SK-N-SH treated with all-trans-retinoic acid at 6 μM for 48 hours (cell line): ENCODE data around the gene IFNG-AS1.
A peak's percentile ranks its signal among the peaks of the same experiment; 100 is the strongest.

Experiments used
- ATAC-seq: fragments of 200-7000 bp; cut with Tn5 transposase; 3 replicates; pipeline ENCODE4 v1.9.1; 2020; ENCODE audit warnings: mild to moderate bottlenecking, moderate library complexity
- ARNTL ChIP-seq: fragments of 450-650 bp; formaldehyde crosslinking; IDR thresholded peaks from 2 replicates; pipeline ENCODE4 v1.5.0; 2020; ENCODE audit warnings: low read depth, mild to moderate bottlenecking, moderate library complexity, borderline replicate concordance
- CSDC2 ChIP-seq: fragments of 250-450 bp; sonication (Bioruptor Pico); IDR thresholded peaks from 2 replicates; pipeline ENCODE4 v1.5.0; 2020; ENCODE audit warnings: mild to moderate bottlenecking, moderate library complexity
- ESRRG ChIP-seq: fragments of 250-450 bp; sonication (Bioruptor Pico); IDR thresholded peaks from 2 replicates; pipeline ENCODE4 v1.6.1; 2021; ENCODE audit warnings: mild to moderate bottlenecking
- GLIS3 ChIP-seq: fragments of 250-450 bp; sonication (Bioruptor Pico); IDR thresholded peaks from 2 replicates; pipeline ENCODE4 v1.5.0; 2020; ENCODE audit warnings: mild to moderate bottlenecking, moderate library complexity
- ISL1 ChIP-seq: fragments of 250-450 bp; sonication (Bioruptor Pico); IDR thresholded peaks from 2 replicates; pipeline ENCODE4 v2.1.2; 2022; ENCODE audit warnings: mild to moderate bottlenecking, moderate library complexity
- OSR1 ChIP-seq: fragments of 250-450 bp; sonication (Bioruptor Pico); IDR thresholded peaks from 2 replicates; pipeline ENCODE4 v1.8.0; 2022; ENCODE audit warnings: moderate library complexity, mild to moderate bottlenecking, inconsistent platforms
- PPARA ChIP-seq: fragments of 250-450 bp; sonication (Bioruptor Pico); IDR thresholded peaks from 2 replicates; pipeline ENCODE4 v1.5.0; 2020; ENCODE audit warnings: mild to moderate bottlenecking, borderline replicate concordance
- RARB ChIP-seq: fragments of 250-450 bp; sonication (Bioruptor Pico); IDR thresholded peaks from 2 replicates; pipeline ENCODE4 v1.8.0; 2021; ENCODE audit warnings: mild to moderate bottlenecking, moderate library complexity
- SNAI2 ChIP-seq: fragments of 250-450 bp; sonication (Bioruptor Pico); IDR thresholded peaks from 2 replicates; pipeline ENCODE4 v1.5.0; 2020; ENCODE audit warnings: mild to moderate bottlenecking, moderate library complexity
- TCF4 ChIP-seq: fragments of 250-450 bp; sonication (Bioruptor Pico); IDR thresholded peaks from 2 replicates; pipeline ENCODE4 v1.8.0; 2021; ENCODE audit warnings: mild to moderate bottlenecking, moderate library complexity, borderline replicate concordance
- TOX ChIP-seq: fragments of 250-450 bp; sonication (Bioruptor Pico); IDR thresholded peaks from 2 replicates; pipeline ENCODE4 v1.8.0; 2021; ENCODE audit warnings: mild to moderate bottlenecking, moderate library complexity, borderline replicate concordance
- ZC3H10 ChIP-seq: fragments of 250-450 bp; sonication (Bioruptor Pico); IDR thresholded peaks from 2 replicates; pipeline ENCODE4 v1.5.1; 2021; ENCODE audit warnings: mild to moderate bottlenecking, moderate library complexity
- ZFP3 ChIP-seq: fragments of 250-450 bp; sonication (Bioruptor Pico); IDR thresholded peaks from 2 replicates; pipeline ENCODE4 v1.5.0; 2020; ENCODE audit warnings: mild to moderate bottlenecking, moderate library complexity
- ZFP30 ChIP-seq: fragments of 450-650 bp; formaldehyde crosslinking; IDR thresholded peaks from 2 replicates; pipeline ENCODE4 v1.5.0; 2022; ENCODE audit warnings: mild to moderate bottlenecking, moderate library complexity
- ZNF565 ChIP-seq: fragments of 450-650 bp; formaldehyde crosslinking; conservative IDR thresholded peaks from 2 replicates; pipeline ENCODE4 v1.5.0; 2020; ENCODE audit warnings: low read depth, mild to moderate bottlenecking, moderate library complexity
- ZNF70 ChIP-seq: fragments of 450-650 bp; formaldehyde crosslinking; IDR thresholded peaks from 2 replicates; pipeline ENCODE4 v1.5.0; 2020; ENCODE audit warnings: mild to moderate bottlenecking, moderate library complexity
- ZNF8 ChIP-seq: fragments of 450-650 bp; formaldehyde crosslinking; IDR thresholded peaks from 2 replicates; pipeline ENCODE4 v1.5.0; 2020; ENCODE audit warnings: mild to moderate bottlenecking, moderate library complexity
- TF ChIP-seq, protein P1 (sequence below): fragments of 250-450 bp; sonication (Bioruptor Pico); IDR thresholded peaks from 2 replicates; pipeline ENCODE4 v1.8.0; 2021; ENCODE audit warnings: low read depth, mild to moderate bottlenecking, moderate library complexity, borderline replicate concordance
- TF ChIP-seq, protein P2 (sequence below): fragments of 250-450 bp; sonication (Bioruptor Pico); IDR thresholded peaks from 2 replicates; pipeline ENCODE4 v1.8.0; 2020; ENCODE audit warnings: mild to moderate bottlenecking, moderate library complexity, borderline replicate concordance
- TF ChIP-seq, protein P3 (sequence below): fragments of 250-450 bp; sonication (Bioruptor Pico); IDR thresholded peaks from 2 replicates; pipeline ENCODE4 v1.5.0; 2020; ENCODE audit warnings: mild to moderate bottlenecking, moderate library complexity
- TF ChIP-seq, protein P4 (sequence below): fragments of 250-450 bp; sonication (Bioruptor Pico); IDR thresholded peaks from 2 replicates; pipeline ENCODE4 v1.5.1; 2020; ENCODE audit warnings: low read depth, mild to moderate bottlenecking, moderate library complexity
- TF ChIP-seq, protein P5 (sequence below): fragments of 250-450 bp; sonication (Bioruptor Pico); IDR thresholded peaks from 2 replicates; pipeline ENCODE4 v1.5.1; 2021; ENCODE audit warnings: mild to moderate bottlenecking, moderate library complexity

Gene IFNG-AS1

DNA sequence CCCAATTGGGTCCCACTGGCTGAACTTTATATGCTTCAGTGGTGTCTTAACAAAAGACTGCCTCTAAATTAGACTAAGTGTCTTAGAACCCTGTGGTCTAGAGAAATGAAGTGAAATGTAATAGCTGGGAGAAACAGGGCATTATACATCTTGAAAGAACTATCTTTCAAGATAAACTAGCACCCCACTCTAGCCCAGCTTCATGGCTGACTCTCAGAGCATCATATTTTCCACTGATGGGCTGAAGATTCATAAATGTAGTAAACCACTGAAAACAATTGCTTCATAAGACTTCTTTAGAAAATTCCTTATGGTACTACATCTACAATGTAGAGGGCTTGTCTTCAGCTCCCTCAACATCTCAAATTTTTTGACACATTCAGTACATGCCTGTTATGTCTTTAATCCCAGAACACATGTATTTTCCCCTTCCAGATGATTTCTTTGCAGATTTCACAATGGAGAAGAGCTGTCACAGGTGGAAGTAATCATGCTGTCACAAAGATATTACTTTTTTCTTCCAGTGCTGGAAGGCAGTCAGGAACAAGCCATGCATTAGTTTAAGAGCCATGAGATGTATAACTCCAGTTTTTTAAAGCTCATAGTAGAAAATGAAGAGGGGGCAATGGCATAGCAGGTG is 48.5 kb downstream of the IFNG-AS1 start:
- no peak for ATAC-seq
- TF ChIP-seq SNAI2 (no peak), CSDC2 (CRISPR knock-in tag) (no peak), ISL1 (no peak), TCF4 (no peak), PPARA (no peak)
- TF ChIP-seq, all 23 proteins: peak for 0

DNA sequence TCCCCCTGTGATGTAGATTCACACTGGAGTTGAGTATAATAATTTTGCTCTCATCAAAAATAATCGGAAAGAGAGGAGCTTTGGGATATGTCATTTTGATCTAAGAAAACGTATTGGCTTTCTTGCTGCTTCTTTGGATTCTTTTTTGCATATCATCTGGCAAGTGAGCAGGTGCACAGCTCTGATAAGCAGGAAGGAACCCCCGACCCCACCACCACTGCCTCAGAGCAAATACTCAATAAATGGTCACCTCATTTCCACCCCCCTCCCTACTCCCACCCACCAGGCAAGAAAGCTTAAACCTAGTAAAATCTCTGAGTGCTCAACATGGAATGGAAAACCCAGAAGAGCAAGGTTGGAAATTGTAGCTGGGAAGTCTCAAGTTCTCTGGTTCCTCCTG is 49.4 kb downstream of the IFNG-AS1 start:
- no peak for ATAC-seq
- TF ChIP-seq, protein P1, sequence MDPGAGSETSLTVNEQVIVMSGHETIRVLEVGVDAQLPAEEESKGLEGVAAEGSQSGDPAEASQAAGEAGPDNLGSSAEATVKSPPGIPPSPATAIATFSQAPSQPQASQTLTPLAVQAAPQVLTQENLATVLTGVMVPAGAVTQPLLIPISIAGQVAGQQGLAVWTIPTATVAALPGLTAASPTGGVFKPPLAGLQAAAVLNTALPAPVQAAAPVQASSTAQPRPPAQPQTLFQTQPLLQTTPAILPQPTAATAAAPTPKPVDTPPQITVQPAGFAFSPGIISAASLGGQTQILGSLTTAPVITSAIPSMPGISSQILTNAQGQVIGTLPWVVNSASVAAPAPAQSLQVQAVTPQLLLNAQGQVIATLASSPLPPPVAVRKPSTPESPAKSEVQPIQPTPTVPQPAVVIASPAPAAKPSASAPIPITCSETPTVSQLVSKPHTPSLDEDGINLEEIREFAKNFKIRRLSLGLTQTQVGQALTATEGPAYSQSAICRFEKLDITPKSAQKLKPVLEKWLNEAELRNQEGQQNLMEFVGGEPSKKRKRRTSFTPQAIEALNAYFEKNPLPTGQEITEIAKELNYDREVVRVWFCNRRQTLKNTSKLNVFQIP: no peak
- TF ChIP-seq CSDC2 (CRISPR knock-in tag) (no peak), RARB (CRISPR knock-in tag) (no peak), PPARA (no peak), TOX (no peak), ZC3H10 (CRISPR knock-in tag) (no peak), ESRRG (CRISPR knock-in tag) (no peak), SNAI2 (no peak), OSR1 (no peak), GLIS3 (CRISPR knock-in tag) (no peak), ISL1 (no peak), TCF4 (no peak), ZFP30 (CRISPR knock-in tag) (no peak), ARNTL (CRISPR knock-in tag) (no peak), ZNF565 (CRISPR knock-in tag) (no peak), ZNF8 (CRISPR knock-in tag) (no peak), ZFP3 (CRISPR knock-in tag) (no peak)
- TF ChIP-seq, protein P2, sequence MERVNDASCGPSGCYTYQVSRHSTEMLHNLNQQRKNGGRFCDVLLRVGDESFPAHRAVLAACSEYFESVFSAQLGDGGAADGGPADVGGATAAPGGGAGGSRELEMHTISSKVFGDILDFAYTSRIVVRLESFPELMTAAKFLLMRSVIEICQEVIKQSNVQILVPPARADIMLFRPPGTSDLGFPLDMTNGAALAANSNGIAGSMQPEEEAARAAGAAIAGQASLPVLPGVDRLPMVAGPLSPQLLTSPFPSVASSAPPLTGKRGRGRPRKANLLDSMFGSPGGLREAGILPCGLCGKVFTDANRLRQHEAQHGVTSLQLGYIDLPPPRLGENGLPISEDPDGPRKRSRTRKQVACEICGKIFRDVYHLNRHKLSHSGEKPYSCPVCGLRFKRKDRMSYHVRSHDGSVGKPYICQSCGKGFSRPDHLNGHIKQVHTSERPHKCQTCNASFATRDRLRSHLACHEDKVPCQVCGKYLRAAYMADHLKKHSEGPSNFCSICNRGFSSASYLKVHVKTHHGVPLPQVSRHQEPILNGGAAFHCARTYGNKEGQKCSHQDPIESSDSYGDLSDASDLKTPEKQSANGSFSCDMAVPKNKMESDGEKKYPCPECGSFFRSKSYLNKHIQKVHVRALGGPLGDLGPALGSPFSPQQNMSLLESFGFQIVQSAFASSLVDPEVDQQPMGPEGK (CRISPR knock-in tag): no peak
- TF ChIP-seq, protein P3, sequence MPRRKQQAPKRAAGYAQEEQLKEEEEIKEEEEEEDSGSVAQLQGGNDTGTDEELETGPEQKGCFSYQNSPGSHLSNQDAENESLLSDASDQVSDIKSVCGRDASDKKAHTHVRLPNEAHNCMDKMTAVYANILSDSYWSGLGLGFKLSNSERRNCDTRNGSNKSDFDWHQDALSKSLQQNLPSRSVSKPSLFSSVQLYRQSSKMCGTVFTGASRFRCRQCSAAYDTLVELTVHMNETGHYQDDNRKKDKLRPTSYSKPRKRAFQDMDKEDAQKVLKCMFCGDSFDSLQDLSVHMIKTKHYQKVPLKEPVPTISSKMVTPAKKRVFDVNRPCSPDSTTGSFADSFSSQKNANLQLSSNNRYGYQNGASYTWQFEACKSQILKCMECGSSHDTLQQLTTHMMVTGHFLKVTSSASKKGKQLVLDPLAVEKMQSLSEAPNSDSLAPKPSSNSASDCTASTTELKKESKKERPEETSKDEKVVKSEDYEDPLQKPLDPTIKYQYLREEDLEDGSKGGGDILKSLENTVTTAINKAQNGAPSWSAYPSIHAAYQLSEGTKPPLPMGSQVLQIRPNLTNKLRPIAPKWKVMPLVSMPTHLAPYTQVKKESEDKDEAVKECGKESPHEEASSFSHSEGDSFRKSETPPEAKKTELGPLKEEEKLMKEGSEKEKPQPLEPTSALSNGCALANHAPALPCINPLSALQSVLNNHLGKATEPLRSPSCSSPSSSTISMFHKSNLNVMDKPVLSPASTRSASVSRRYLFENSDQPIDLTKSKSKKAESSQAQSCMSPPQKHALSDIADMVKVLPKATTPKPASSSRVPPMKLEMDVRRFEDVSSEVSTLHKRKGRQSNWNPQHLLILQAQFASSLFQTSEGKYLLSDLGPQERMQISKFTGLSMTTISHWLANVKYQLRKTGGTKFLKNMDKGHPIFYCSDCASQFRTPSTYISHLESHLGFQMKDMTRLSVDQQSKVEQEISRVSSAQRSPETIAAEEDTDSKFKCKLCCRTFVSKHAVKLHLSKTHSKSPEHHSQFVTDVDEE (CRISPR knock-in tag): no peak
- TF ChIP-seq, protein P4, sequence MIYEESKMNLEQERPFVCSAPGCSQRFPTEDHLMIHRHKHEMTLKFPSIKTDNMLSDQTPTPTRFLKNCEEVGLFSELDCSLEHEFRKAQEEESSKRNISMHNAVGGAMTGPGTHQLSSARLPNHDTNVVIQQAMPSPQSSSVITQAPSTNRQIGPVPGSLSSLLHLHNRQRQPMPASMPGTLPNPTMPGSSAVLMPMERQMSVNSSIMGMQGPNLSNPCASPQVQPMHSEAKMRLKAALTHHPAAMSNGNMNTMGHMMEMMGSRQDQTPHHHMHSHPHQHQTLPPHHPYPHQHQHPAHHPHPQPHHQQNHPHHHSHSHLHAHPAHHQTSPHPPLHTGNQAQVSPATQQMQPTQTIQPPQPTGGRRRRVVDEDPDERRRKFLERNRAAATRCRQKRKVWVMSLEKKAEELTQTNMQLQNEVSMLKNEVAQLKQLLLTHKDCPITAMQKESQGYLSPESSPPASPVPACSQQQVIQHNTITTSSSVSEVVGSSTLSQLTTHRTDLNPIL: no peak

DNA sequence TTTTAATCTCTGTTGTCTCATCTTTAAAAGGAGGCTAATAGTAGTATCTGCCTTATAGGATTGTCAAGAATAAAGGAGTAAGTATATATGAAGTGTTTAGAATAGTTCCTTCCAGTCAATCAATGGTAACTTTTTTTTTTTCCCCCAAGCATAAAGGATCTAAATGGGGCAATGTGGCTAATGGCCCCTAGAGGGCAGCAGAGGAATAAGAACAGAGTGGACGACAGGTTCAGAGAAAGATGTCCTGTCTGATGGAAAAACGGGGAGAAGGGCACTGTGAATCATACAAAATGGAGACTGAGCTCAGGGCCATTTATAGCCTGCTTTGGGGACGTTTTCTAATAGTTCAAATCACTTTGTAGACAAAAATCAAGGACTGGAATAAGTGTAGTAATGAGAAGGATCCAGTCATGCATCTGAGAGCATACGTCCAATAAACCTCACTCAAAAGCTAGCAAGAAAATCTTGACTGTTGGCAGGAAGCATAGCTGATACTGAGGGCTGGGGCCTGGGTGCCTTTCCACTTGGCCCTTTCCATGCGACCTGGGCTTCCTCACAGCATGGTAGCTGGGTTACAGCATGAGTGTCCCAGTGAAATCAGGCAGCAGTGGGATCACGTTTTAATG is 51.3 kb downstream of the IFNG-AS1 start:
- TF ChIP-seq SNAI2 (no peak), RARB (CRISPR knock-in tag) (no peak), ZNF70 (CRISPR knock-in tag) (no peak), ZFP30 (CRISPR knock-in tag) (no peak), ISL1 (no peak), ARNTL (CRISPR knock-in tag) (no peak), CSDC2 (CRISPR knock-in tag) (no peak), PPARA (no peak)
- TF ChIP-seq, protein P5, sequence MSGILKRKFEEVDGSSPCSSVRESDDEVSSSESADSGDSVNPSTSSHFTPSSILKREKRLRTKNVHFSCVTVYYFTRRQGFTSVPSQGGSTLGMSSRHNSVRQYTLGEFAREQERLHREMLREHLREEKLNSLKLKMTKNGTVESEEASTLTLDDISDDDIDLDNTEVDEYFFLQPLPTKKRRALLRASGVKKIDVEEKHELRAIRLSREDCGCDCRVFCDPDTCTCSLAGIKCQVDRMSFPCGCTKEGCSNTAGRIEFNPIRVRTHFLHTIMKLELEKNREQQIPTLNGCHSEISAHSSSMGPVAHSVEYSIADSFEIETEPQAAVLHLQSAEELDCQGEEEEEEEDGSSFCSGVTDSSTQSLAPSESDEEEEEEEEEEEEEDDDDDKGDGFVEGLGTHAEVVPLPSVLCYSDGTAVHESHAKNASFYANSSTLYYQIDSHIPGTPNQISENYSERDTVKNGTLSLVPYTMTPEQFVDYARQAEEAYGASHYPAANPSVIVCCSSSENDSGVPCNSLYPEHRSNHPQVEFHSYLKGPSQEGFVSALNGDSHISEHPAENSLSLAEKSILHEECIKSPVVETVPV: no peak
- TF ChIP-seq, protein P3 (CRISPR knock-in tag): no peak
- TF ChIP-seq, protein P2 (CRISPR knock-in tag): no peak
- peak; percentile 98 for ATAC-seq
